Endothelial cell of umbilical vein (primary cell): ENCODE data around the gene TMEM43.
A peak's percentile ranks its signal among the peaks of the same experiment; 100 is the strongest.

Source experiments
- CTCF ChIP-seq, 2 donors: IDR thresholded peaks; 1 replicate in 1 of 2; 2 replicates in 1 of 2; pipeline ENCODE4 v1.5.1; 2011; ENCODE audit warnings: low read length in 2 of 2, mild to moderate bottlenecking in 2 of 2, moderate library complexity in 2 of 2, control low read depth in 1 of 2, inconsistent platforms in 1 of 2, low read depth in 1 of 2; ENCODE audit not compliant: insufficient read depth in 1 of 2; ENCODE audit errors: extremely low read depth in 1 of 2
- EZH2 ChIP-seq: IDR thresholded peaks from 2 replicates; pipeline ENCODE4 v1.6.1; 2012; ENCODE audit warnings: borderline replicate concordance, low read depth, mild to moderate bottlenecking, moderate library complexity, low read length, inconsistent platforms; ENCODE audit not compliant: severe bottlenecking
- MAX ChIP-seq: IDR thresholded peaks from 2 replicates; pipeline ENCODE4 v1.6.1; 2011; ENCODE audit not compliant: insufficient read depth, insufficient read length
- POLR2A ChIP-seq: IDR thresholded peaks from 2 replicates; pipeline ENCODE4 v1.6.1; 2012; ENCODE audit warnings: low read depth, mild to moderate bottlenecking, control low read depth, low read length

DNA sequence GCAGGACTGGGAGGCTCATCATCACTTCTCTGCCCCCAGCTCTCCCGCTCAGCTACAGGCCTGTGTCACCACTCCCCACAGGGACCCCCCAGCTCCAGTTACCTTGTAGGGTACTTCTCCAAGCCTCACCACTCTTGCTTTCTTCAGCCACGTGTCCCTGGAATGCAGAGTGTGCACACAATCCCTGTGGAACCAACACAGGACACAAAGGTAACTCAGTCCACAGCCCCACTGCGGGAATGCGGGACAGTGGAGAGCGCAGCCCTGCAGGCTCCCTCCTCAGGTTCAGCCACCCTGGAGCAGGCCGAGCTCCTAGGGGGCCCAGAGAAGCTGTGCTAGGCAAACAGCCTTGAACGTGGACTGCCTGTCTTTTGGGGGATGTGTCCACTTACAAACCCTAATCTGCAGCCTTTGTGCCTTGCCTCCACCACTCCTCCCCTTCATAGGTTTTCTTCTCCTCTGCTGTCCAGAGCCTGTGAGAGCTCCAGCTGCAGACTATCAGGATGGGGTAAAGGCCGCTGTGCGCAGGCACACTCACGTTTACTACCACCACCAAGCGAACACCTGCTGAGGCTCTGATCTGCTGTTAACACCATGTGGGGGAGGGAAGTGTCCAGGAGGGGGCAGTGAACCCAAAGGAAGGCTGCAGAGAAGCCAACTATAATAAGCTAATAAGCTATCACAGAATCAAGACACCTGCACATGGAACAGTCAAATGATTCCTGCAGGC, 27.5 kb downstream of the TMEM43 start:
- TF ChIP-seq CTCF (IDR thresholded peaks at IDR 0.05; ENCODE audit: extremely low read depth in 1 of 2, insufficient read depth in 1 of 2, low read depth in 1 of 2, low read length in 2 of 2) (peak in 1 of 2 donors; percentile 37), EZH2 (no peak), MAX (no peak), POLR2A (no peak)
